Kidney (tissue), 14 donors: ENCODE measurements around the gene TMEM72. TPM values are rescaled to one million over a fixed set of nuclear protein-coding genes. Genes with fewer than 3 reads are reported as not detected.

Experiments used
- DNase-seq, 5 donors: peaks; one replicate each; pipeline ENCODE4 v3.0.0-alpha.2; 2013 to 2020
- FAIRE-seq: peaks from 2 replicates; lab custom pipeline; 2012; peaks lifted over from hg19 to GRCh38; lab: Jason Lieb, UNC
- H3K27ac ChIP-seq, 2 donors: one replicate each; pipeline ENCODE4 v1.7.0; 2013; ENCODE audit warnings: low read depth in 2 of 2, low read length in 2 of 2, inconsistent platforms in 1 of 2
- H3K27me3 ChIP-seq: one replicate; pipeline ENCODE4 v1.7.1; 2013; ENCODE audit warnings: low read length, inconsistent platforms; ENCODE audit not compliant: control insufficient read depth, insufficient read depth
- H3K36me3 ChIP-seq, 3 donors: one replicate each; pipeline versions ENCODE4 v1.7.0 to v1.7.1; 2013; ENCODE audit warnings: low read length in 3 of 3, control low read depth in 1 of 3, inconsistent platforms in 1 of 3; ENCODE audit not compliant: insufficient read depth in 3 of 3, control insufficient read depth in 2 of 3
- H3K4me1 ChIP-seq, 3 donors: one replicate each; pipeline versions ENCODE4 v1.7.0 to v1.7.1; 2013; ENCODE audit warnings: low read length in 3 of 3, inconsistent platforms in 1 of 3, low read depth in 1 of 3; ENCODE audit not compliant: control insufficient read depth in 2 of 3, insufficient read depth in 2 of 3
- H3K4me3 ChIP-seq, 3 donors: one replicate each; pipeline versions ENCODE4 v1.7.0 to v1.8.1; 2013; ENCODE audit warnings: low read length in 3 of 3, control low read depth in 1 of 3, inconsistent platforms in 1 of 3
- H3K9ac ChIP-seq, 3 donors: one replicate each; pipeline versions ENCODE4 v1.7.0 to v1.7.1; 2013; ENCODE audit warnings: low read length in 3 of 3, control low read depth in 1 of 3, inconsistent platforms in 1 of 3
- H3K9me3 ChIP-seq, 3 donors: one replicate each; pipeline versions ENCODE4 v1.7.0 to v1.7.1; 2013; ENCODE audit warnings: low read length in 3 of 3, control low read depth in 1 of 3, inconsistent platforms in 1 of 3; ENCODE audit not compliant: control insufficient read depth in 2 of 3, insufficient read depth in 1 of 3
- intact Hi-C: fragments of 100-400 bp; cut with DNase I; formaldehyde crosslinking; loops from one replicate; pipeline ENCODE4 v1.11.1; 2022
- polyA plus RNA-seq: library from polyadenylated mRNA; stranded (reverse); fragments of 350-450 nt; fragmentation: Illumina TruSeq; extraction: RNeasy Lipid Tissue Mini Kit (QIAGEN cat#74804); gene quantifications from one replicate; pipeline ENCODE4 v1.2.3, GENCODE V29; 2014; ENCODE audit warnings: low read depth, low replicate concordance; ENCODE audit not compliant: insufficient read depth
- total RNA-seq: library from RNA; stranded (reverse); fragmentation: NEBNext Ultra II Directional; extraction: Animal tissue kit (Norgen Biotek cat#: 25700); gene quantifications from one replicate; pipeline ENCODE4 v1.2.1, GENCODE V29; 2021
- TF ChIP-seq, protein P1 (sequence below): IDR thresholded peaks from 3 replicates; pipeline ENCODE4 v1.5.1; 2012; ENCODE audit warnings: mild to moderate bottlenecking, moderate library complexity, borderline replicate concordance; ENCODE audit not compliant: insufficient read depth; ENCODE audit errors: extremely low read depth
- donor health status: control.
- donor health status: control.
- donor health status: control.
- donor health status: control.
- donor health status: control.
- donor health status: DM: yes; HTN: yes; CAD: no.
- donor health status: Normal renal cell carcinoma (clear cell type).

TMEM72 gene
- total and polyA plus RNA-seq, 2 donors from 2014 or later = 19.3 to 127 TPM

DNA sequence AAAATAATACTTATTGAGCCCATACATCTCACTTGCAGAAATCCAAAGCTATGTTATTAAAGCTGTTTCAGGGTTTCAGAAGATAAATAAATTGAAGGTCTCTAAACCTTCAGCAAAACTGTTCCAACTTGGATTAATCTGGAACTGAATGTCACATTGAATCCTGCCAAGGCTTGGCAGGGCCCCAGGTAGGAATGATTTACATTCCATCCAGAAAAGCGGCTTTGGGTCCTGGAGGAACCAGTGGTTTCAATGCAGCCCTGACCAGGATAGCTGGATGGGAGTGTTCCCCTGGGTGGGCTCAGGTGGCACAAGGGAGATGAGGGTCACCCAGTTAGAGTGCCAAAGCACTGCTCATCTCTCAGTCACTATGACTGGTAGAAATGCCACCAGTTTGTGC is 37.0 kb upstream of the TMEM72 start:
- Histone ChIP-seq H3K27me3 (no peaks in the 10 kb centered on the region), H3K36me3 (no peaks in the 10 kb centered on the region), H3K9ac (no peak overlapping the region), H3K9me3 (no peaks in the 10 kb centered on the region), H3K27ac (peak overlapping the region in 1 of 2 donors; percentile 20), H3K4me1 (peaks cover 0 to 6% (median 6%) of the 10 kb centered on the region in 3 donors), H3K4me3 (no peak overlapping the region)
- DNase-seq (no peak), FAIRE-seq (no peak)
- intact Hi-C loops = no loop called here
- TF ChIP-seq, protein P1, sequence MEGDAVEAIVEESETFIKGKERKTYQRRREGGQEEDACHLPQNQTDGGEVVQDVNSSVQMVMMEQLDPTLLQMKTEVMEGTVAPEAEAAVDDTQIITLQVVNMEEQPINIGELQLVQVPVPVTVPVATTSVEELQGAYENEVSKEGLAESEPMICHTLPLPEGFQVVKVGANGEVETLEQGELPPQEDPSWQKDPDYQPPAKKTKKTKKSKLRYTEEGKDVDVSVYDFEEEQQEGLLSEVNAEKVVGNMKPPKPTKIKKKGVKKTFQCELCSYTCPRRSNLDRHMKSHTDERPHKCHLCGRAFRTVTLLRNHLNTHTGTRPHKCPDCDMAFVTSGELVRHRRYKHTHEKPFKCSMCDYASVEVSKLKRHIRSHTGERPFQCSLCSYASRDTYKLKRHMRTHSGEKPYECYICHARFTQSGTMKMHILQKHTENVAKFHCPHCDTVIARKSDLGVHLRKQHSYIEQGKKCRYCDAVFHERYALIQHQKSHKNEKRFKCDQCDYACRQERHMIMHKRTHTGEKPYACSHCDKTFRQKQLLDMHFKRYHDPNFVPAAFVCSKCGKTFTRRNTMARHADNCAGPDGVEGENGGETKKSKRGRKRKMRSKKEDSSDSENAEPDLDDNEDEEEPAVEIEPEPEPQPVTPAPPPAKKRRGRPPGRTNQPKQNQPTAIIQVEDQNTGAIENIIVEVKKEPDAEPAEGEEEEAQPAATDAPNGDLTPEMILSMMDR = no peak

DNA sequence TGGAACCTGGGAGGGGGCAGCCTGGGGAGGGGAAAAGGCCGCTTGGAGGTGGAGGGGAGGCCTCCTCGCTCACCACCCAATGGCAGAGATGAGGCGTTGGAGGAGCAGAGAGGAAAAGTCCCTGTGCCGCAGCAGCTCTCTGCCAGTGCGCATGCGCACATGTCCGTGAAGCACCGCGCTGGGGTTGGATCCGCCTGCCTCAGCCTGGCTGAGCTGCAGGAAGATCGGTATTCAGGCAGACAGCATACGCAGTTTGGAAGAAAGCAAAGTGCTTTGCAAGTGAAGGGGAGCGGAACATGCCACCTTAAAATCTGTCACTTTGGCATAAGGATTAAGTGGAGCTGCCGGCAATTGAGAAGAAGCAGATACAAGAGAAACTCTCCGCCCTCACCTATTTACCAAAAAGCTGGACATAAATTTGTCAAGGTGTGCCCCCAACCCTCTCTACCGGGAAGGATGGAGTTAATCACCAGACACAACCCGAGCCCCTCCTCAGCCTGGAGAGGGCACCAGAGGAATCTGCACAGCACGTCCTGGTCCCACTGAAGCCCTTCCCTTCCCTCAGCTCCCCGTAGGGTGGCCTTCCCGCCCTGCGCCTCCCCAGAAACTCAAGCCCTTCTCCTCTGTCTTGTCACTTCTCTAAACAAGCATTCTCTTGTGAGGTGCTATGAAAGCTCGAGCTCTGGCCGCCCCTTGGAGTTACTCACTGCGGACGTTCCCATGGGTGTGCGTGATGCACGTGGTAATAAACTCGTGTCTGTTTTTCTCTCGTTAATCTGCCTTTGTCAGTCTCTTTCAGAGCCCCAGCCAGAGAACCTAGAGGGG is 32.2 kb upstream of the TMEM72 start:
- no peaks in the 10 kb centered on the region for H3K27me3 ChIP-seq
- H3K9me3 ChIP-seq = no peaks in the 10 kb centered on the region
- H3K36me3 ChIP-seq = no peaks in the 10 kb centered on the region
- H3K9ac ChIP-seq = peak overlapping the region; percentile 12 to 57 (median 42)
- H3K4me1 ChIP-seq = peaks cover 0 to 23% (median 13%) of the 10 kb centered on the region in 3 donors
- DNase-seq (peak; percentile 92 to 96 (median 95)), FAIRE-seq (no peak)
- H3K27ac ChIP-seq = peak overlapping the region in 1 of 2 donors; percentile 36
- TF ChIP-seq, protein P1 = peak; percentile 2
- H3K4me3 ChIP-seq = peak overlapping the region; percentile 44 to 63 (median 59)
- intact Hi-C loops = no loop called here

DNA sequence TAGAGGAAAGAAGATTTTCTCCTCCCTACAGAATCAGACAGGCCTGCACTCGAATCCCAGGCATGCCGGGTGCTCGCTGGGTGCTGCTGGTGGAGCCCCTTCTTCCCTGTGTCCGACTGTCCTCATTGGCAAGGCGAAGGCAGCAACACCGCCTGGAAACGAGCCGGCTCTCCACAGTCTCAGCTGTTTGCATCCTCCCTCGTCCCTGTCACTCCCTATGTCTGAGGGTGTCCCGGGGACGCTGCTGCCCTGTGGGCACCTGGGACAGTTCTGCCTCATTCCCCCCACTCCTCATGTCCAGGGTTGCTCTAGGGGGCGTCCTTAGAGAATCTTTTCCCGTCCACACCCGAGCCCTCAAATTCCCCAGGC is 31.6 kb upstream of the TMEM72 start:
- H3K9me3 ChIP-seq = no peaks in the 10 kb centered on the region
- H3K27me3 ChIP-seq = no peaks in the 10 kb centered on the region
- no peaks in the 10 kb centered on the region for H3K36me3 ChIP-seq
- intact Hi-C loops = no loop called here
- H3K4me3 ChIP-seq = peak overlapping the region in 2 of 3 donors; percentile 59 to 63
- DNase-seq (peak in 1 of 5 donors; percentile 31), FAIRE-seq (no peak)
- no peak overlapping the region for H3K27ac ChIP-seq
- TF ChIP-seq, protein P1 = no peak
- peaks cover 0 to 20% (median 10%) of the 10 kb centered on the region in 3 donors for H3K4me1 ChIP-seq
- peak overlapping the region in 2 of 3 donors; percentile 42 to 57 for H3K9ac ChIP-seq
